Endothelial cell of umbilical vein (primary cell): ENCODE results near the gene PPP1R11. TPM values are rescaled to one million over a fixed set of nuclear protein-coding genes. Genes with fewer than 3 reads are reported as not detected.
"Not testable (repeated sequence)": the region's sequence is repeated elsewhere in the genome, so short reads cannot be mapped to it uniquely, and the experiment has no call there.

Source experiments
- BruUV-seq: library from RNA; stranded (reverse); fragments of 400-500 nt; replicated peaks from 2 replicates; lab custom pipeline; 2021; lab: Mats Ljungman, UMichigan
- CTCF ChIA-PET: fragments of 300-600, 350-600 bp; sonication (Branson Sonifier 250); formaldehyde crosslinking; loops from one replicate; lab custom pipeline; 2021; ENCODE audit warnings: antibody characterized with exemption, inconsistent platforms; lab: Charles Lee
- POLR2A ChIA-PET: fragments of 300-600, 350-600 bp; sonication (Branson Sonifier 250); formaldehyde crosslinking; loops from one replicate; lab custom pipeline; 2021; ENCODE audit warnings: antibody characterized with exemption, inconsistent platforms; lab: Charles Lee
- DNase-seq: peaks from one replicate; pipeline ENCODE4 v3.0.0-alpha.2; 2011; ENCODE audit warnings: low read depth, low spot score
- FAIRE-seq: peaks from 2 replicates; lab custom pipeline; 2011; peaks lifted over from hg19 to GRCh38; lab: Jason Lieb, UNC
- H2AFZ ChIP-seq: 2 replicates; pipeline ENCODE4 v1.6.0; 2012; ENCODE audit warnings: low read depth, low read length, control low read depth, inconsistent platforms
- H3K27ac ChIP-seq: 2 replicates; pipeline ENCODE4 v1.5.1; 2011; ENCODE audit warnings: low read depth, mild to moderate bottlenecking, control low read depth, low read length, moderate library complexity; ENCODE audit not compliant: insufficient read depth
- H3K27me3 ChIP-seq, 2 experiments: 2 replicates each; pipeline versions ENCODE4 v1.6.0 to v1.6.1; 2011; ENCODE audit warnings: low read length in 2 of 2, mixed read lengths in 1 of 2; ENCODE audit not compliant: control insufficient read depth in 2 of 2, insufficient read depth in 2 of 2
- H3K36me3 ChIP-seq, 2 experiments: 2 replicates in 1 of 2; 3 replicates in 1 of 2; pipeline ENCODE4 v1.5.1; 2011; ENCODE audit warnings: low read length in 2 of 2, mild to moderate bottlenecking in 1 of 2, moderate library complexity in 1 of 2; ENCODE audit not compliant: control insufficient read depth in 2 of 2, insufficient read depth in 2 of 2; ENCODE audit errors: extremely low read depth in 1 of 2
- H3K4me1 ChIP-seq: 3 replicates; pipeline ENCODE4 v1.5.1; 2011; ENCODE audit warnings: mild to moderate bottlenecking, low read length; ENCODE audit not compliant: control insufficient read depth, insufficient read depth; ENCODE audit errors: extremely low read depth
- H3K4me2 ChIP-seq: 2 replicates; pipeline ENCODE4 v1.6.1; 2011; ENCODE audit warnings: low read length, control low read depth, mixed read lengths; ENCODE audit not compliant: insufficient read depth
- H3K4me3 ChIP-seq, 3 experiments: fragments of 200-600 bp in 1 of 3; sonication (generic), shearing (Covaris generic) in 1 of 3; replicated peaks in 1 of 3; 2 replicates each; pipeline ENCODE4 v1.5.1; 2011 to 2016; ENCODE audit warnings: control low read depth in 3 of 3, low read length in 3 of 3, mild to moderate bottlenecking in 2 of 3, inconsistent platforms in 1 of 3, low read depth in 1 of 3, moderate library complexity in 1 of 3; ENCODE audit not compliant: insufficient read depth in 1 of 3
- H3K79me2 ChIP-seq: 2 replicates; pipeline ENCODE4 v1.6.0; 2012; ENCODE audit warnings: low read length, inconsistent platforms; ENCODE audit not compliant: control insufficient read depth, insufficient read depth
- H3K9ac ChIP-seq: replicated peaks from 2 replicates; pipeline ENCODE3; 2011; ENCODE audit warnings: low read length, control low read depth; ENCODE audit not compliant: insufficient read depth; ENCODE audit errors: extremely low read depth
- H3K9me1 ChIP-seq: replicated peaks from 3 replicates; pipeline ENCODE4 v1.6.0; 2011; ENCODE audit warnings: mild to moderate bottlenecking, low read length; ENCODE audit not compliant: control insufficient read depth, insufficient read depth; ENCODE audit errors: extremely low read depth
- H3K9me3 ChIP-seq: replicated peaks from 2 replicates; pipeline ENCODE4 v1.5.1; 2012; ENCODE audit warnings: low read length, inconsistent platforms; ENCODE audit not compliant: control insufficient read depth, insufficient read depth
- H4K20me1 ChIP-seq: replicated peaks from 2 replicates; pipeline ENCODE3; 2011; ENCODE audit warnings: mild to moderate bottlenecking, low read length; ENCODE audit not compliant: control insufficient read depth, insufficient read depth; ENCODE audit errors: extremely low read depth
- CTCF ChIP-seq, 2 donors: IDR thresholded peaks; 1 replicate in 1 of 2; 2 replicates in 1 of 2; pipeline ENCODE4 v1.5.1; 2011; ENCODE audit warnings: low read length in 2 of 2, mild to moderate bottlenecking in 2 of 2, moderate library complexity in 2 of 2, control low read depth in 1 of 2, inconsistent platforms in 1 of 2, low read depth in 1 of 2; ENCODE audit not compliant: insufficient read depth in 1 of 2; ENCODE audit errors: extremely low read depth in 1 of 2
- EZH2 ChIP-seq: IDR thresholded peaks from 2 replicates; pipeline ENCODE4 v1.6.1; 2012; ENCODE audit warnings: borderline replicate concordance, low read depth, mild to moderate bottlenecking, moderate library complexity, low read length, inconsistent platforms; ENCODE audit not compliant: severe bottlenecking
- FOS ChIP-seq: IDR thresholded peaks from 2 replicates; pipeline ENCODE4 v1.6.1; 2011; ENCODE audit warnings: mild to moderate bottlenecking, low read length, moderate library complexity, borderline replicate concordance; ENCODE audit not compliant: insufficient read depth
- GATA2 ChIP-seq: IDR thresholded peaks from 2 replicates; pipeline ENCODE4 v1.7.0; 2011; ENCODE audit warnings: low read depth, mild to moderate bottlenecking, moderate library complexity, mixed read lengths, low read length; ENCODE audit not compliant: insufficient read length, insufficient read depth
- JUN ChIP-seq: IDR thresholded peaks from 2 replicates; pipeline ENCODE4 v1.6.1; 2011; ENCODE audit warnings: borderline replicate concordance, low read depth; ENCODE audit not compliant: insufficient read length, insufficient read depth
- MAX ChIP-seq: IDR thresholded peaks from 2 replicates; pipeline ENCODE4 v1.6.1; 2011; ENCODE audit not compliant: insufficient read depth, insufficient read length
- MYC ChIP-seq: IDR thresholded peaks from one replicate; pipeline ENCODE4 v1.6.1; 2011; ENCODE audit warnings: mild to moderate bottlenecking, low read depth, low read length
- POLR2A ChIP-seq: IDR thresholded peaks from 2 replicates; pipeline ENCODE4 v1.6.1; 2012; ENCODE audit warnings: low read depth, mild to moderate bottlenecking, control low read depth, low read length
- POLR2AphosphoS5 ChIP-seq: IDR thresholded peaks from 2 replicates; pipeline ENCODE4 v1.6.1; 2012; ENCODE audit warnings: low read depth, mild to moderate bottlenecking, control low read depth, low read length, moderate library complexity; ENCODE audit not compliant: insufficient read depth
- dilution Hi-C: fragments of 300-500 bp; cut with MboI; formaldehyde crosslinking; loops from one replicate; pipeline ENCODE4 v1.15.0; 2019; ENCODE audit warnings: low sequenced_read_pairs; ENCODE audit not compliant: extremely low pct_ligation_motif_present
- intact Hi-C: fragments of 100-400 bp; cut with micrococcal nuclease; formaldehyde crosslinking; loops from one replicate; pipeline ENCODE4 v1.10.0; 2022
- polyA plus RNA-seq, 4 experiments: library from polyadenylated mRNA; depleted of rRNA in 3 of 4; stranded (reverse) in 3 of 4; unstranded in 1 of 4; fragments of >200 nt; gene quantifications; 2 replicates each; pipeline versions ENCODE4 v1.2.1 to v1.2.3, GENCODE V29; 2011 to 2012; ENCODE audit warnings: missing spikeins in 1 of 4
- total RNA-seq: library from RNA; stranded (reverse); gene quantifications from 2 replicates; pipeline ENCODE4 v1.2.3, GENCODE V29; 2021

The PPP1R11 gene
- total and polyA plus RNA-seq, 2 donors (not counting 3 experiments of a cell fraction or from before 2014, with no cell fraction given): 32.4 to 44.1 TPM

GRCh38 chr6:30022189-30022588 is 44.8 kb upstream of the PPP1R11 start:
- intact Hi-C loops: loop anchor here (10.0 kb wide), 1 partner anchor 153 kb away; no protein-coding TSS in a partner anchor
- CTCF ChIA-PET: no interaction called here
- DNase-seq: no peak
- Histone ChIP-seq H3K36me3 (no peaks in the 10 kb centered on the region), H3K9me1 (no peaks in the 10 kb centered on the region), H3K9me3 (no peaks in the 10 kb centered on the region), H2AFZ (no peak overlapping the region), H3K27me3 (no peaks in the 10 kb centered on the region), H3K79me2 (no peaks in the 10 kb centered on the region), H3K4me2 (no peak overlapping the region), H3K9ac (no peak overlapping the region), H3K27ac (no peak overlapping the region), H3K4me3 (no peak overlapping the region), H3K4me1 (no peaks in the 10 kb centered on the region), H4K20me1 (no peaks in the 10 kb centered on the region)
- dilution Hi-C loops: no loop called here
- FAIRE-seq: no peak
- POLR2A ChIA-PET: no interaction called here
- BruUV-seq: no TSS peak
- no peak for TF ChIP-seq CTCF (IDR thresholded peaks at IDR 0.05; ENCODE audit: extremely low read depth in 1 of 2, insufficient read depth in 1 of 2, low read depth in 1 of 2, low read length in 2 of 2)
- no peak for TF ChIP-seq JUN
- no peak for TF ChIP-seq EZH2
- TF ChIP-seq POLR2A: no peak
- no peak for TF ChIP-seq POLR2AphosphoS5
- TF ChIP-seq MAX: no peak
- no peak for TF ChIP-seq GATA2
- no peak for TF ChIP-seq MYC
- TF ChIP-seq FOS: no peak

GRCh38 chr6:30022712-30023111 is 44.3 kb upstream of the PPP1R11 start:
- intact Hi-C loops: loop anchor here (10.0 kb wide), 1 partner anchor 152 kb away; no protein-coding TSS in a partner anchor
- FAIRE-seq, DNase-seq, H3K27me3 ChIP-seq, H3K9me3 ChIP-seq, H3K27ac ChIP-seq, H3K4me3 ChIP-seq, H3K9ac ChIP-seq, H3K36me3 ChIP-seq, H4K20me1 ChIP-seq, H3K79me2 ChIP-seq, CTCF ChIA-PET, POLR2A ChIA-PET, dilution Hi-C loops, H3K9me1 ChIP-seq, H3K4me1 ChIP-seq, BruUV-seq, H2AFZ ChIP-seq, H3K4me2 ChIP-seq: not testable (repeated sequence)
